Skeletal muscle tissue (tissue), 4 donors: ENCODE measurements around the gene ATOX1. TPM values are rescaled to one million over a fixed set of nuclear protein-coding genes. Genes with fewer than 3 reads are reported as not detected.

Experiments
- H3K27ac ChIP-seq: one replicate; pipeline ENCODE4 v1.7.0; 2013; ENCODE audit warnings: mild to moderate bottlenecking, low read depth, low read length, inconsistent platforms
- H3K27me3 ChIP-seq, 3 donors: one replicate each; pipeline ENCODE4 v1.7.0; 2013; ENCODE audit warnings: low read length in 3 of 3; ENCODE audit not compliant: control insufficient read depth in 3 of 3, insufficient read depth in 3 of 3
- H3K36me3 ChIP-seq, 3 donors: one replicate each; pipeline ENCODE4 v1.7.0; 2013; ENCODE audit warnings: low read length in 3 of 3; ENCODE audit not compliant: control insufficient read depth in 3 of 3, insufficient read depth in 3 of 3
- H3K4me1 ChIP-seq, 3 donors: one replicate each; pipeline ENCODE4 v1.7.0; 2013; ENCODE audit warnings: low read length in 3 of 3, mild to moderate bottlenecking in 3 of 3; ENCODE audit not compliant: control insufficient read depth in 3 of 3, insufficient read depth in 3 of 3
- H3K4me3 ChIP-seq, 3 donors: one replicate each; pipeline ENCODE4 v1.7.0; 2013; ENCODE audit warnings: low read length in 3 of 3
- H3K9ac ChIP-seq, 3 donors: one replicate each; pipeline ENCODE4 v1.7.0; 2013; ENCODE audit warnings: low read length in 3 of 3, mild to moderate bottlenecking in 3 of 3, moderate library complexity in 2 of 3, low read depth in 1 of 3
- H3K9me3 ChIP-seq, 3 donors: one replicate each; pipeline ENCODE4 v1.7.0; 2013; ENCODE audit warnings: low read length in 3 of 3; ENCODE audit not compliant: control insufficient read depth in 3 of 3
- total RNA-seq: library from RNA; depleted of rRNA; stranded (reverse); fragments of >200 nt; gene quantifications from one replicate; pipeline ENCODE4 v1.2.3, GENCODE V29; 2014
- donor health status: Osteomylitis.

ATOX1 gene
- total RNA-seq, 1 donor from 2014 or later = 20.4 TPM

DNA sequence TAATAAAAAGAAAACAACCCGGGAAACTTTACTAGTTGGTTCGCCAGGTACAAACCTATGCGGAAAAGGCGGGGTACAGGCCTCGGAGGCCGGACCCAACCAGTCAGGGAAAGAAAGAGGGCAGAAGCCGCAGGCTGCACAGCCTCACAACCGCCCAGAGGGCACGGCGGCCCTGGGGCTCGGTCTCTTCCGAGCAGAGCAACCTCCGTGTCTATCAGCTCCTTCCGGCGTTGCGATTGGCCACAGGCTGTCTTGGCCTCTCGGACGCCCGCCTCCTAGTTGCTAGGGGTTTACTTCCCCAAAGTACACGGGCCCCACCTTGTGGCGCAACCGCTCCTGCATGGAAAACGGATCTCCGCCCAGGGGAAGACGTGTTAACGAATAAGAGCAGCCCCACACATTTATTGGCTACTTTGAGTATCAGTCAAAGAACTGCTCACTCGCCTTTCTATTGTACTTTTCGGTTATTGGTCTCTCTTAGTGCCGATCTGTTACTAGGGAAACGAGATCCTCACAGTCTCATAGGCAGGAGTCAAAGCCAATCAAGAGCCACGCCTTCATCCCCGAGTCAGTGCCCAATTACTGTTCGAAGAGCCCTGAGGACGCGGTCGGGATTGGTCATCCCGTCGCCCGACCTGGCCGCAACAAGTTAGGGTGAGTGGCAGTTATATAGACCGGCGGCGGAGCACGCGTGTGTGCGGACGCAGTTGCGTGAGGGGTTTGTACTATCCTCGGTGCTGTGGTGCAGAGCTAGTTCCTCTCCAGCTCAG lies 13.0 kb upstream of the ATOX1 start, which contains the start of gene G3BP1:
TSS of gene G3BP1 (plus strand) at position 696 of the 770 bp plus-strand sequence. CDS start 14,667 bp downstream, outside the sequence.
- Histone ChIP-seq H3K9ac (peak within 1 kb of the TSS; percentile 93 to 98 (median 95)), H3K4me3 (peak within 1 kb of the TSS; percentile 90 to 95 (median 95)), H3K36me3 (no peaks in the 10 kb centered on the region), H3K9me3 (no peaks in the 10 kb centered on the region), H3K27me3 (no peaks in the 10 kb centered on the region), H3K27ac (peak within 1 kb of the TSS; percentile 98), H3K4me1 (peaks cover 19 to 34% (median 33%) of the 10 kb centered on the region in 3 donors)

GRCh38 chr5:151770383-151771258 lies 12.2 kb upstream of the ATOX1 start:
- Histone ChIP-seq H3K9me3 (no peaks in the 10 kb centered on the region), H3K36me3 (no peaks in the 10 kb centered on the region), H3K27ac (peak overlapping the region; percentile 98), H3K4me1 (peaks cover 19 to 27% (median 26%) of the 10 kb centered on the region in 3 donors), H3K27me3 (no peaks in the 10 kb centered on the region), H3K4me3 (peak overlapping the region; percentile 77 to 84 (median 81)), H3K9ac (peak overlapping the region; percentile 93 to 98 (median 94))

DNA sequence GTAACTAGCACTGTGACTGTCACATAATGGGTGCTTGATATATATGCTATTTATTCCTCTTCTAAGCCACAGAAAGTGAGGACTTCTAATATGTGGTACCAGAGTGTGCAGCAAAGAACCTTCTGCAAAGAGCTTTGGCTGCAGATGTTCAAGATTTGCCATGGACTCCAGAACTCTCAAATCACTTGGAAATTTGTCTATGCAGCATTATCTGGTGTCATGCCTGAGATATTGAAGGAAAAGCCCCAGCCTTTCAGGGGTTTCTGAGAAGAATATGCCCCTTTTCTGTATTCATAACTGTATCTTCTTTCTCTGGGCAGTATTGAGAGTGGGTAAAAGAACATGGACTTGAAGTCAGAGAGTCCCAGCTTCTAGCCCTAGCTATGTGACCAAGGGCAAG lies 8.5 kb upstream of the ATOX1 start:
- no peaks in the 10 kb centered on the region for H3K27me3 ChIP-seq
- H3K4me3 ChIP-seq = no peak overlapping the region
- H3K9ac ChIP-seq = no peak overlapping the region
- no peak overlapping the region for H3K27ac ChIP-seq
- no peaks in the 10 kb centered on the region for H3K9me3 ChIP-seq
- no peaks in the 10 kb centered on the region for H3K36me3 ChIP-seq
- H3K4me1 ChIP-seq = peaks cover 0 to 4% (median 2%) of the 10 kb centered on the region in 3 donors

DNA sequence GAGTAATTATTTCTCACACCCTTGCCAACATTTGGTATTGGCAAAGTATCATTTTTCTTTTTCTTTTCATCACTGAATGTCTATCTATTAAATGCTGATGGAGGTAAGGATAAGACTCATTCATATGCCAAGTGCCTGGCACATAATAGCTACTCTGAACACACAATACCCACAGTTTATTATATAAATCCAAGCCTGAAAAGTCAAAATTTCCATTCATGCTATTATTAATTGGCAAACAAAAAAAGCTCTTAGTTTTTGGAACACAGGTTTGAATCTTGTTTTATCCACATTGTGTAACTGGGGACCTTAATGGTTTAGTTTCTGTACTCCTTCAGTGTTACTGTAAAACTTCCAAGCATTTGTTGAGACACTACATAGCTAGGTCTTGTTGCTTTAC lies 6.4 kb upstream of the ATOX1 start:
- Histone ChIP-seq H3K9ac (no peak overlapping the region), H3K4me1 (no peaks in the 10 kb centered on the region), H3K27me3 (no peaks in the 10 kb centered on the region), H3K9me3 (no peaks in the 10 kb centered on the region), H3K27ac (no peak overlapping the region), H3K4me3 (no peak overlapping the region), H3K36me3 (no peaks in the 10 kb centered on the region)

- Histone ChIP-seq H3K4me3 (peak overlapping the region; percentile 78 to 90 (median 89)), H3K9me3 (no peaks in the 10 kb centered on the region), H3K27me3 (no peaks in the 10 kb centered on the region), H3K27ac (peak overlapping the region; percentile 78), H3K9ac (peak overlapping the region; percentile 77 to 88 (median 81)), H3K36me3 (no peaks in the 10 kb centered on the region), H3K4me1 (peaks cover 18 to 31% (median 19%) of the 10 kb centered on the region in 3 donors)
Measured at GRCh38 chr5:151758141-151758429, 346 bp downstream of the ATOX1 start.

DNA sequence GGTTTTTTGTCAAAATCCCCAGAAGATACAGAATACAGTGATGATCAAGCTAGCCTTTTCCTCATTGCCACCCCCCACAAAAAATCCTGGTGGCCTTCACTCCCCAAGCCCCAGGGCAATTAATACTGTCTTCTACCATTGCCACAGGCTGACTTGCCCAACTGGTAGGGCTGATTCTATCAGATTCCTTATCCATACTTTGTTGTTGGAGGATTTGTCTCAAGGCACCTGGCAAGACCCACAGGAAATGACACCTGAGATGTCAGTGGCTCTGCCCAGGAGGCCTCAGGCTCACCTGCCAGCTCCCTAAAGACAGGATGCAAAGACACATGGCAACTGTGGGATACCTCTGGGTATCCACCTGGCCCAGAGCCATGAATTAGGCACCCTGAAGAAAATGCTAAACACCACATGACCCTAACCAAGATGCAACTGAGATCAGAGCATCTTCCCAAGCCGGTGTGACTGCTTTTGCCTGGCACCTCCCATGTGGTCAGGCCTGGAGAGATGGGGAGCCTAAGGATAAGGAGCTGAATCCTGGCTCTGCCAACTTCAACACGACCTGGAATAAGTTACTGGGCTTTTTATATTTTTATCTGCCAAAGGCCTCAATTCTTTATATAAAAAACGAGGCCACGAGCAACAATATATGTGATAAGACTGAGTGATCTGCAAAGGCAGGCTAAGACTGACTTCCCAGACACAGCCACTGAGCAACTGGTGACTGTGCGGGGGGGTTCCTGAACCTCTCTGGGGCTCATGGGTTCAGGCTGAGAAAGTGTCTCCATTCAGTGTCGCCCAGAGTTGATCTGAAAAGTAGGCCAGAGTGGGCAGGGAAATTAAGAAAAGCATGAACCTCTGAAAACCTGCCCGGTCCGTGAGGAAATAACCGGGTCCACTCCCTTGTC lies 944 bp downstream of the ATOX1 start:
- H3K9ac ChIP-seq = peak overlapping the region; percentile 77 to 88 (median 81)
- H3K9me3 ChIP-seq = no peaks in the 10 kb centered on the region
- H3K4me1 ChIP-seq = peaks cover 18 to 31% (median 19%) of the 10 kb centered on the region in 3 donors
- peak overlapping the region; percentile 78 for H3K27ac ChIP-seq
- no peaks in the 10 kb centered on the region for H3K27me3 ChIP-seq
- H3K4me3 ChIP-seq = peak overlapping the region; percentile 78 to 90 (median 89)
- peaks cover 0 to 3% (median 0%) of the 10 kb centered on the region in 3 donors for H3K36me3 ChIP-seq

- Histone ChIP-seq H3K27me3 (no peaks in the 10 kb centered on the region), H3K4me3 (no peak overlapping the region), H3K9me3 (no peaks in the 10 kb centered on the region), H3K27ac (no peak overlapping the region), H3K4me1 (peaks cover 18 to 31% (median 19%) of the 10 kb centered on the region in 3 donors), H3K36me3 (peaks cover 0 to 3% (median 0%) of the 10 kb centered on the region in 3 donors), H3K9ac (no peak overlapping the region)
Measured at GRCh38 chr5:151755383-151755782, 3.0 kb downstream of the ATOX1 start.

DNA sequence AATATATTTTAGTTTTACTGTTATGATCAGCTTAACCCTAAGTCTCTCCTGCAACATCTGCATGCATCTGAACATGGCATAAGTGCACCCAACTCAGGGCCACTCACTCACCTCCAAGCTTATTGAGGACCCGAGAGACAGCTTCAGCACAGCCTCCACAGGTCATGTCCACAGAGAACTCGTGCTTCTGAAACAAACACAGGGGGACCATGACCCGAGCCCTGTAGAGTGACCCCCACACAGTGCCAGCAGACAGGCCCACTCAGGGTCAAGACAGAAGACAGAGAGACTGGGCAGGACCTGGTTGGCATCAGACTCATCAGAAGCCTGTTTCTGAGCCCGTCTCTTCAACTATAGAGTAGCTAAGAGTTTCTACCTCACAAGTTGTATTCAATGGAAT lies 6.8 kb downstream of the ATOX1 start:
- Histone ChIP-seq H3K4me3 (no peak overlapping the region), H3K4me1 (peaks cover 0 to 6% (median 4%) of the 10 kb centered on the region in 3 donors), H3K27me3 (no peaks in the 10 kb centered on the region), H3K27ac (no peak overlapping the region), H3K36me3 (peaks cover 0 to 3% (median 0%) of the 10 kb centered on the region in 3 donors), H3K9me3 (no peaks in the 10 kb centered on the region), H3K9ac (no peak overlapping the region)

DNA sequence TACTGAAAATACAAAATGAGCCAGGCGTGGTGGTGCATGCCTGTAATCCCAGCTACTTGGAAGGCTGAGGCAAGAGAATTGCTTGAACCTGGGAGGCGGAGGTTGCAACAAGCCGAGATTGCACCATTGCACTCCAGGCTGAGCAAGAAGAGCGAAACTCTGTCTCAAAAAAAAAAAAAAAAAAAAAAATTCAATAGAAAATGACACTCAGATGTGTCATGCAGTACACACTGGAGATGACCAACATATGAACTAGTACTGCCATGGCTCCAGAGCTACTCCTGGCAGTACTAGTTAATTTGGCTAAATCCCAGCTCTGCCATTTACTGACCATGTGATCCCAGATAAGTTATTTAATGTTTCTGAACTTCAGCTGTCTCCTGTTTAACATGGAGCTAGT lies 7.3 kb downstream of the ATOX1 start:
- no peak overlapping the region for H3K27ac ChIP-seq
- no peaks in the 10 kb centered on the region for H3K9me3 ChIP-seq
- H3K4me1 ChIP-seq = peaks cover 0 to 7% (median 6%) of the 10 kb centered on the region in 3 donors
- peaks cover 3 to 6% (median 4%) of the 10 kb centered on the region in 3 donors for H3K36me3 ChIP-seq
- H3K9ac ChIP-seq = no peak overlapping the region
- no peaks in the 10 kb centered on the region for H3K27me3 ChIP-seq
- no peak overlapping the region for H3K4me3 ChIP-seq
